Measurements from ENCODE around the gene RAPGEF1. TPM values are rescaled to one million over a fixed set of nuclear protein-coding genes. Genes with fewer than 3 reads are reported as not detected.

The RAPGEF1 gene
- total and polyA plus RNA-seq, 12 donors: 14.5 to 136 (median 49.1) TPM

DNA sequence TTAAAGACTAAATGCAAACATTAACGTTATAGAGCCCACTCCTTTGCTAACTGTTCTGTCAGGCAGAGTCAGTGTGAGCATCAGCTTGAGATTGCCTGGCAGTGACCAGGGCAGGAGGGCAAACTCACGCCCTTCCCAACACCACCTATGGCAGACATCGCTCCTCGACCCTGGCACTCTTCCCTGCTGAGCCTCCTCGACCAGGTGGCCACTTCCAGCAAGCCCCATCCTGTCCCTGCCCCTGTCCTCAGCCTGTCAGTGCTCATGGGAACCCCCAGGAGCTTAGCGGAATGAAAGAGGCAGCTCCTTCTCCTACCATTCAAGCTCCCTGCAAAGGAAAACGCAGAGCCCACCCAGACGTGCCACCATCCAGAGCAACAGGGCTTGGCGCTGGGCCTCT, 152.5 kb downstream of the RAPGEF1 start:
- H3K4me3 ChIP-seq: no peak overlapping the region
- H3K4me1 ChIP-seq (replicated peaks in 1 of 2): no peaks in the 10 kb centered on the region
- DNase-seq: no peak
- H3K36me3 ChIP-seq (replicated peaks in 1 of 2): peaks cover 0 to 52% of the 10 kb centered on the region in 2 donors
- no peaks in the 10 kb centered on the region for H3K27me3 ChIP-seq
- WGBS, 4 donors: 88 to 89% (median 88%) methylated on average over 9 of the region's 9 CpGs
- no peaks in the 10 kb centered on the region for H3K9me3 ChIP-seq (replicated peaks in 1 of 3)
- TF ChIP-seq, protein P1, sequence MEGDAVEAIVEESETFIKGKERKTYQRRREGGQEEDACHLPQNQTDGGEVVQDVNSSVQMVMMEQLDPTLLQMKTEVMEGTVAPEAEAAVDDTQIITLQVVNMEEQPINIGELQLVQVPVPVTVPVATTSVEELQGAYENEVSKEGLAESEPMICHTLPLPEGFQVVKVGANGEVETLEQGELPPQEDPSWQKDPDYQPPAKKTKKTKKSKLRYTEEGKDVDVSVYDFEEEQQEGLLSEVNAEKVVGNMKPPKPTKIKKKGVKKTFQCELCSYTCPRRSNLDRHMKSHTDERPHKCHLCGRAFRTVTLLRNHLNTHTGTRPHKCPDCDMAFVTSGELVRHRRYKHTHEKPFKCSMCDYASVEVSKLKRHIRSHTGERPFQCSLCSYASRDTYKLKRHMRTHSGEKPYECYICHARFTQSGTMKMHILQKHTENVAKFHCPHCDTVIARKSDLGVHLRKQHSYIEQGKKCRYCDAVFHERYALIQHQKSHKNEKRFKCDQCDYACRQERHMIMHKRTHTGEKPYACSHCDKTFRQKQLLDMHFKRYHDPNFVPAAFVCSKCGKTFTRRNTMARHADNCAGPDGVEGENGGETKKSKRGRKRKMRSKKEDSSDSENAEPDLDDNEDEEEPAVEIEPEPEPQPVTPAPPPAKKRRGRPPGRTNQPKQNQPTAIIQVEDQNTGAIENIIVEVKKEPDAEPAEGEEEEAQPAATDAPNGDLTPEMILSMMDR (IDR thresholded peaks at IDR 0.05): no peak
- no peak for TF ChIP-seq POLR2A (IDR thresholded peaks at IDR 0.05)
- no peak overlapping the region for H3K27ac ChIP-seq
- intact Hi-C loops (cut with DNase I): loop anchor here in 1 of 2 donors (10.0 kb wide), 1 partner anchor 223 kb away; no protein-coding TSS in a partner anchor

DNA sequence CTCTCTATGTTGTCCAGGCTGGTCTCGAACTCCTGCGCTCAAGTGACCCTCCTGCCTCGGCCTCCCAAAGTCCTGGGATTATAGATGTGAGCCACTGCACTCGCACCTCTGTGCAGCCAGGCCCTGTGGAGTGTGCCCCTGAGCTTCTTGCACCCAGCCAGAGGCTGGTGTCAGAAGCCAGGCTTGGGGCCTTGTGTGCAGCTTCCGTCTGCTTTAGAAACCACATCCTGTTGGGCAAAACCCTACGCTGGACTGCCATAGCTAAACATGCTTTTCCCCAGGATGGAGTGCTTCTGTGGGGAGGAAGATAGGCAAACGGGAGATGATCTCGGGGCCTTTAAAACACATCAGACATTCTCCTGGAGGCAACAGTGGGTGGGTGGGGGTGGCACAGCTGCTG, 154.5 kb downstream of the RAPGEF1 start:
- Histone ChIP-seq H3K4me1 (replicated peaks in 1 of 2) (no peaks in the 10 kb centered on the region), H3K27ac (peak overlapping the region in 1 of 5 donors; percentile 40), H3K27me3 (no peaks in the 10 kb centered on the region), H3K9me3 (replicated peaks in 1 of 3) (no peaks in the 10 kb centered on the region), H3K4me3 (no peak overlapping the region), H3K36me3 (replicated peaks in 1 of 2) (peaks cover 0 to 69% of the 10 kb centered on the region in 2 donors)
- DNase-seq: peak in 2 of 7 donors; percentile 15 to 42
- WGBS, 4 donors: 55 to 73% (median 65%) methylated on average over 8 of the region's 8 CpGs
- intact Hi-C loops (cut with DNase I): loop anchor here in 1 of 2 donors (10.0 kb wide), 1 partner anchor 221 kb away; no protein-coding TSS in a partner anchor
- no peak for TF ChIP-seq POLR2A (IDR thresholded peaks at IDR 0.05)
- TF ChIP-seq, protein P1 (IDR thresholded peaks at IDR 0.05): no peak

DNA sequence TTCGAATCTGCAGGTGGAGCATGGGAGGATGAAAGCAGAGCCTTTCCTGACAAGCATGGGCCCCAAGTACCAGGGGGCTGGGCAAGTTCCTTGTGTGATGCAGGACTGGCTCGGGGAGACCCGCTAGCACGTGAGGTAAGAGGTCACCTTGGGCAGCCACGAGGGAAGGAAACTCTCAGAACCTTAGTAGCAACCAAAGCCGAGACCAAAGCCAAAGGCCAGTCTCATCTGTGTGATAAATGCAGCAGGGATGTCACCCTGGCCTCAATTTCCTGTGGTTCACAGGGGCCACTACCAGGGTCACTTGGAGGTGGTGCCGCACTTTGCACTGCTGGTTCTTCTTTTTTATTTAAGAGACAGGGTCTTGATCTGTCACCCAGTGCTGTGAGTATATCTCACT, 155.0 kb downstream of the RAPGEF1 start:
- DNase-seq: no peak
- Histone ChIP-seq H3K9me3 (replicated peaks in 1 of 3) (no peaks in the 10 kb centered on the region), H3K4me3 (no peak overlapping the region), H3K27ac (no peak overlapping the region), H3K27me3 (no peaks in the 10 kb centered on the region), H3K4me1 (replicated peaks in 1 of 2) (no peaks in the 10 kb centered on the region), H3K36me3 (replicated peaks in 1 of 2) (peaks cover 0 to 74% of the 10 kb centered on the region in 2 donors)
- intact Hi-C loops (cut with DNase I): loop anchor here in 1 of 2 donors (10.0 kb wide), 1 partner anchor 220 kb away; no protein-coding TSS in a partner anchor
- WGBS, 4 donors: 50 to 80% (median 71%) methylated on average over 6 to 7 of the region's 7 CpGs
- TF ChIP-seq, protein P1 (IDR thresholded peaks at IDR 0.05): no peak
- no peak for TF ChIP-seq POLR2A (IDR thresholded peaks at IDR 0.05)

DNA sequence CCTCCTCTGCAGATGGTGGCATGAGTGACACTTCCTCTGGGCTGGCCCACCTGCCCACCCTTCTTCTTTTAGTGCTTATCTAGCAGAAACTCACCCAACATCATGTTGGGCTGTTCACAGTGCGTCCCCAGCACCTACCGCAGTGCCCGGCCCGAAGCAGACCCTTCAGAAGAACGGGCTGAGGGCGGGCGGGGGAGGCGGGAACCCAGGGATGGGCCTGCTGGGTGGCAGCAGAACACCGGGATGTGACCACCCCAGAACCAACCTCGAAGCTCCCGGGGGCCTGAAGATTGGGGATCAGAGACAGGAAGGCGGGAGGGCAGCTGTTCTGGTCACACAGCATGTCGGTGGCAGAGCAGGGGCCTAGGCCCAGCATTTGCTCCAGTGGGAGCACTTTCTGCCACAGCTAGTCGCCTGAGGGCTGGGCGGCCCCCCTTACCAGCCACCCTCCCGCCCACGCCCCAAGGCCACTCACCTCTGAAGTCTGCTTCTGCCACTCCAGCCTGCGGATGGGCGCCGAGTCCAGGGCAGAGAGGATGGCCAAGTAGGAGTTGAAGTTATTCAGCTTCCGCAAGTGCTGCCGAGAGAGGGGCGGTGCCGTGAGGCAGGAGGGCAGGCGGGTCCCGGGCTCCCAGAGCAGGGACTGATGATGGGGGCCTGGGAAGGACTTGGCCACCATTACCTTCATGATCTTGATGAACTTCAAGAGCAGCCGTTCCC, 155.9 kb downstream of the RAPGEF1 start:
- Histone ChIP-seq H3K4me3 (no peak overlapping the region), H3K9me3 (replicated peaks in 1 of 3) (no peaks in the 10 kb centered on the region), H3K36me3 (replicated peaks in 1 of 2) (peaks cover 0 to 75% of the 10 kb centered on the region in 2 donors), H3K27ac (no peak overlapping the region), H3K27me3 (no peaks in the 10 kb centered on the region), H3K4me1 (replicated peaks in 1 of 2) (no peaks in the 10 kb centered on the region)
- TF ChIP-seq, protein P1 (IDR thresholded peaks at IDR 0.05): no peak
- TF ChIP-seq POLR2A (IDR thresholded peaks at IDR 0.05): no peak
- DNase-seq: peak in 1 of 7 donors; percentile 17
- 86 to 93% (median 90%) methylated on average over 16 to 27 of the region's 27 CpGs for WGBS, 4 donors
- intact Hi-C loops (cut with DNase I): loop anchor here in 1 of 2 donors (10.0 kb wide), 1 partner anchor 219 kb away; no protein-coding TSS in a partner anchor
